T-cell (primary cell): ENCODE results near the gene SHISA2. TPM values are rescaled to one million over a fixed set of nuclear protein-coding genes. Genes with fewer than 3 reads are reported as not detected.

ENCODE experiments used
- ATAC-seq, 4 experiments: fragments of 200-7000 bp in 3 of 4; fragments of 150-1000 bp in 1 of 4; cut with Tn5 transposase; replicated peaks in 1 of 4; 1 replicate in 3 of 4; 2 replicates in 1 of 4; pipeline ENCODE4 v1.10.0; 2021; ENCODE audit warnings: moderate library complexity in 3 of 4, mild to moderate bottlenecking in 2 of 4, moderate number of reproducible peaks in 1 of 4
- CTCF ChIA-PET, 2 donors: fragments of 300-600 bp; sonication (Branson Sonifier 250); formaldehyde crosslinking; loops; one replicate each; lab custom pipeline; 2022; ENCODE audit warnings: antibody characterized with exemption in 2 of 2; lab: Charles Lee
- POLR2A ChIA-PET, 2 donors: fragments of 300-600 bp; sonication (Branson Sonifier 250); formaldehyde crosslinking; loops; one replicate each; lab custom pipeline; 2022; ENCODE audit warnings: antibody characterized with exemption in 2 of 2; lab: Charles Lee
- DNase-seq, 35 experiments: peaks; one replicate each; pipeline versions ENCODE4 v3.0.0 to v3.0.0-alpha.2; 2013 to 2023
- H3K27ac ChIP-seq: one replicate; pipeline ENCODE4 v1.5.1; 2013; ENCODE audit warnings: low read length
- H3K27me3 ChIP-seq, 2 experiments: replicated peaks in 1 of 2; 1 replicate in 1 of 2; 2 replicates in 1 of 2; pipeline versions ENCODE4 v1.6.1 to v1.7.0; 2013; ENCODE audit warnings: low read length in 1 of 2, mixed read lengths in 1 of 2; ENCODE audit not compliant: control insufficient read depth in 2 of 2, insufficient read depth in 2 of 2; ENCODE audit errors: extremely low read depth in 1 of 2
- H3K36me3 ChIP-seq, 2 donors: 1 replicate in 1 of 2; 2 replicates in 1 of 2; pipeline versions ENCODE4 v1.6.1 to v1.7.0; 2013; ENCODE audit warnings: low read length in 1 of 2; ENCODE audit not compliant: control insufficient read depth in 2 of 2, insufficient read depth in 1 of 2; ENCODE audit errors: extremely low read depth in 1 of 2
- H3K4me1 ChIP-seq, 2 experiments: 1 replicate in 1 of 2; 2 replicates in 1 of 2; pipeline versions ENCODE4 v1.6.1 to v1.7.0; 2013; ENCODE audit warnings: low read length in 2 of 2, mixed read lengths in 1 of 2; ENCODE audit not compliant: insufficient read depth in 2 of 2, control insufficient read depth in 1 of 2; ENCODE audit errors: extremely low read depth in 1 of 2
- H3K4me3 ChIP-seq, 2 donors: 1 replicate in 1 of 2; 2 replicates in 1 of 2; pipeline versions ENCODE4 v1.5.1 to v1.7.0; 2013; ENCODE audit warnings: mild to moderate bottlenecking in 2 of 2, low read length in 1 of 2, moderate library complexity in 1 of 2; ENCODE audit not compliant: control insufficient read depth in 1 of 2; ENCODE audit errors: extremely low read depth in 1 of 2
- H3K9me3 ChIP-seq: 2 replicates; pipeline ENCODE4 v1.7.0; 2013
- H3K27ac Mint-ChIP-seq, 2 donors: one replicate each; pipeline ENCODE4 v1.8.0; 2020 to 2021; ENCODE audit warnings: mild to moderate bottlenecking in 2 of 2, mixed read lengths in 2 of 2
- H3K27me3 Mint-ChIP-seq, 2 donors: one replicate each; pipeline ENCODE4 v1.8.0; 2021 to 2022; ENCODE audit warnings: mixed read lengths in 2 of 2
- H3K36me3 Mint-ChIP-seq: one replicate; pipeline ENCODE4 v1.8.0; 2021; ENCODE audit warnings: mixed read lengths
- H3K4me1 Mint-ChIP-seq, 3 donors: one replicate each; pipeline ENCODE4 v1.8.0; 2020 to 2022; ENCODE audit warnings: mixed read lengths in 3 of 3, mild to moderate bottlenecking in 1 of 3
- H3K4me3 Mint-ChIP-seq, 3 donors: one replicate each; pipeline ENCODE4 v1.8.0; 2020 to 2022; ENCODE audit warnings: mild to moderate bottlenecking in 3 of 3, mixed read lengths in 3 of 3, moderate library complexity in 3 of 3
- H3K9me3 Mint-ChIP-seq, 3 donors: one replicate each; pipeline ENCODE4 v1.8.0; 2020 to 2022; ENCODE audit warnings: mixed read lengths in 3 of 3
- WGBS: methylation state at CpG from one replicate; pipeline ENCODE4 v1.1.5; 2013; ENCODE audit warnings: missing lambda C conversion rate; ENCODE audit not compliant: insufficient coverage; 5-methylcytosine and 5-hydroxymethylcytosine counted together
- total RNA-seq, 35 experiments: library from RNA in 6 of 35; stranded (reverse) in 6 of 35; fragments of 120-200 nt in 1 of 35; gene quantifications; one replicate each; pipeline versions ENCODE4 v1.2.1 to v1.2.4 and lab custom pipeline; 2013 to 2026

SHISA2 gene
- total RNA-seq, 5 donors from 2014 or later (not counting 1 experiment from before 2014, with no cell fraction given), result 0.18 to 2.0 (median 0.47) TPM

DNA sequence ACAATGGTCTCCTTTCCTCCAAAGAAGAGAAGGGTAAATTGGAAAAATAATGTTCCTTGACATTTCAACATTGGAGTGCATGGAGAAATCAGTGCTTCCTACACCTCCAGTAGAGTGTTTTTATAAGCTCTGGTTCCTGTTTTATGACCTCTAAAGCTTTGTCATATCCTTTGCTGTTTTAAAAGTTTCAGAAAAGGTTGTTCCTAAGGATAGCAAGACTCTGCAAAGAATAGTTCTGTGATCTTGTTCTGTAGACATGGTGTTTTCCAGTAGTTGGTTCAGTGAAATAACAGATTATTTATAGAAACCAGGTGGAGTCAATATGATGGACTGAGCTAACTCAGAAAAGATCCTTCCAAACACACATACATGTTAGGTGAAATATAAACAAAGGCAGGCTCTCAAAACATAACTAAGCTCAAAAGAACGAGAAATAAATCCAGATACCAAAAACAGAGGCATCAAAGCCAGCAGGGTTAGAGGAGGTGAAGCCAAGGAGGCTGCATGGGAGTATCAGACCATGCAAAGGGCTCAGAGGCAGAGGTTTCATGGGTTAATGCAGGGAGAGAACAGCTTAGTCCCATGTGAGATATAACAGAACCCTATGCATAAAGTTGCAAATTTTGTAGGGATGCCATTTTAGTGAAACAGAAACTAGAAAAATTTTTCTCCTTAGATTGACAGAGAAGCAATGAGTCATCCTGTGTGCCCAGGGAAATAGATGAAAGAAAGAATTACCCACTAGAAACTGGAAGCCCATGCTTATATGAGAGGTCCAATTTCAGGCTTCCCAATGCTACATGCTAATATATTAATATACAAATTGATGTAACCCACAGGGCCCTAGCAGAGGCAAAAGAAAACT, 44.3 kb downstream of the SHISA2 start:
- H3K36me3 ChIP-seq, result no peaks in the 10 kb centered on the region
- H3K27ac ChIP-seq, result no peak overlapping the region
- WGBS, result no CpG with 5 or more reads among the region's 1 CpG
- Mint-ChIP-seq H3K27ac (peak overlapping the region in 1 of 2 donors; percentile 4), H3K4me3 (no peak overlapping the region), H3K27me3 (peaks cover 0 to 3% of the 10 kb centered on the region in 2 donors), H3K36me3 (peaks cover 6% of the 10 kb centered on the region), H3K9me3 (peaks cover 8 to 10% (median 9%) of the 10 kb centered on the region in 3 donors), H3K4me1 (peaks cover 6 to 16% (median 10%) of the 10 kb centered on the region in 3 donors)
- ChIA-PET POLR2A (interaction anchor here (0.6 to 0.7 kb wide), 2 partner anchors 155 to 605 kb away, joined by 3 read pairs; no protein-coding TSS in a partner anchor), CTCF (no interaction called here)
- peaks cover 3% of the 10 kb centered on the region for H3K9me3 ChIP-seq
- H3K4me1 ChIP-seq, result peaks cover 2 to 10% of the 10 kb centered on the region in 2 experiments
- H3K27me3 ChIP-seq, result no peaks in the 10 kb centered on the region
- DNase-seq, result no peak
- no peak overlapping the region for H3K4me3 ChIP-seq
- no peak for ATAC-seq

Other genes starting within 250 kb of the SHISA2 start
- 10 to 100 TPM; 35.7 to 45.0 (median 43.6) TPM for gene RNF6, start 170.3 kb upstream of the SHISA2 start, total RNA-seq
- gene CDK8, start 202.1 kb upstream of the SHISA2 start, total RNA-seq, result 10 to 100 TPM in 4 of 5 donors, 1 to 10 TPM in 1; 9.2 to 13.5 (median 12.1) TPM